GM12864 (cell line): ENCODE results near the gene MRPS27.
A peak's percentile ranks its signal among the peaks of the same experiment; 100 is the strongest.

ENCODE experiments used
- DNase-seq: peaks from one replicate; pipeline ENCODE4 v3.0.0-alpha.2; 2011; ENCODE audit warnings: low read depth
- H3K4me3 ChIP-seq: 2 replicates; pipeline ENCODE4 v1.5.1; 2011; ENCODE audit warnings: mild to moderate bottlenecking, low read depth, low read length, control low read depth
- TF ChIP-seq, protein P1 (sequence below): IDR thresholded peaks from 2 replicates; pipeline ENCODE4 v1.5.1; 2011; ENCODE audit warnings: low read depth, mild to moderate bottlenecking, moderate library complexity, low read length, control low read depth, inconsistent platforms; ENCODE audit errors: missing control alignments

Gene MRPS27

DNA sequence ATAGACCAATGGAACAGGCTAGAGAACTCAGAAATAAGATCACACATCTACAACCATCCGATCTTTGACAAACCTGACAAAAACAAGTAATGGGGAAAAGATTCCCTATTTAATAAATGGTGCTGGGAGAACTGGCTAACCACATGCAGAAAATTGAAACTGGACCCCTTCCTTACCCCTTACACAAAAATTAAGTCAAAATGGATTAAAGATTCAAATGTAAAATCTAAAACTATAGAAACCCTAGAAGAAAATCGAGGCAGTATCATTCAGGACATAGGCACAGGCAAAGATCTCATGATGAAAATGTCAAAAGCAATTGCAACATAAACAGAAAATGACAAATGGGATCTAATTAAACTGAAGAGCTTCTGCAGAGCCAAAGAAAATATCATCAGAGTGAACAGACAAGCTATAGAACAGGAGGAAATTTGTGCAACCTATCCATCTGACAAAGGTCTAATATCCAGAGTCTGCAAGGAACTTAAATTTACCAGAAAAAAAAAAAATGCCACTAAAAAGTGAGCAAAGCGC is 43.8 kb downstream of the MRPS27 start:
- H3K4me3 ChIP-seq = no peak overlapping the region
- TF ChIP-seq, protein P1, sequence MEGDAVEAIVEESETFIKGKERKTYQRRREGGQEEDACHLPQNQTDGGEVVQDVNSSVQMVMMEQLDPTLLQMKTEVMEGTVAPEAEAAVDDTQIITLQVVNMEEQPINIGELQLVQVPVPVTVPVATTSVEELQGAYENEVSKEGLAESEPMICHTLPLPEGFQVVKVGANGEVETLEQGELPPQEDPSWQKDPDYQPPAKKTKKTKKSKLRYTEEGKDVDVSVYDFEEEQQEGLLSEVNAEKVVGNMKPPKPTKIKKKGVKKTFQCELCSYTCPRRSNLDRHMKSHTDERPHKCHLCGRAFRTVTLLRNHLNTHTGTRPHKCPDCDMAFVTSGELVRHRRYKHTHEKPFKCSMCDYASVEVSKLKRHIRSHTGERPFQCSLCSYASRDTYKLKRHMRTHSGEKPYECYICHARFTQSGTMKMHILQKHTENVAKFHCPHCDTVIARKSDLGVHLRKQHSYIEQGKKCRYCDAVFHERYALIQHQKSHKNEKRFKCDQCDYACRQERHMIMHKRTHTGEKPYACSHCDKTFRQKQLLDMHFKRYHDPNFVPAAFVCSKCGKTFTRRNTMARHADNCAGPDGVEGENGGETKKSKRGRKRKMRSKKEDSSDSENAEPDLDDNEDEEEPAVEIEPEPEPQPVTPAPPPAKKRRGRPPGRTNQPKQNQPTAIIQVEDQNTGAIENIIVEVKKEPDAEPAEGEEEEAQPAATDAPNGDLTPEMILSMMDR = no peak
- DNase-seq = no peak

DNA sequence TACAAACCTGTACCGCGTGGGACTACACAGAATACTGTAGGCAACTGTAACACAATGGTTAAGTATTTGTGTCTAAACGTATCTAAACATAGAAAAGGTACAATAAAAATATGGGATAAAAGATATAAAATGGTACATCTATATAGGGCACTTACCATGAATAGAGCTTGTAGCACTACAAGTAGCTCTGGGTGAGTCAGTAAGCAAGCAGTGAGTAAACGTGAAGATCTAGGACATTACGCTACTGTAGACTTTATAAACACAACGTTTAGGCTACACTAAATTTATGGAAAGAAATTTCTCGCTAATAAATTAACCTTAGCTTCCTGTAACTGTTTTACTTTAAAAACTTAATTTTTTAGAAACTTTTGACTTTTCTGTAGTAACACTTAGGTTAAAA is 46.5 kb downstream of the MRPS27 start:
- no peak for DNase-seq
- TF ChIP-seq, protein P1 = no peak
- no peak overlapping the region for H3K4me3 ChIP-seq

DNA sequence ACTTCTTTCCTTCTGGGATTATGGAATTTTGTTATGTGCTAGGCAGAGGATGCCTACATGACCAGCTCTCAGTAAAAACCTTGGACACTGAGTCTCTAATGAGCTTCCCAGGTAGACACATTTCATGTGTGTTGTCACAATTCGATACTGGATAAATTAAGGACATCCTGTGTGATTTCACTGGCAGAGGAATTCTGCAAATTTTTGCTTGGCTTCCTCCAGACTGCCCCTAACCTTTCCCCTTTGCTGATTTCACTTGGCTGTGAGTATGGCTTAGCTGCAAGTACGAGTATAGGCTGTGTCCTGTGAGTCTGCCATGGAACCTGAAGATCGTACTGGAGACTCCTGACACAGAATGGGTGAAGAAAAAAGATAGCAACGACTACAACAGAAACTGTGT is 47.6 kb downstream of the MRPS27 start:
- TF ChIP-seq, protein P1 = no peak
- H3K4me3 ChIP-seq = no peak overlapping the region
- DNase-seq = no peak

DNA sequence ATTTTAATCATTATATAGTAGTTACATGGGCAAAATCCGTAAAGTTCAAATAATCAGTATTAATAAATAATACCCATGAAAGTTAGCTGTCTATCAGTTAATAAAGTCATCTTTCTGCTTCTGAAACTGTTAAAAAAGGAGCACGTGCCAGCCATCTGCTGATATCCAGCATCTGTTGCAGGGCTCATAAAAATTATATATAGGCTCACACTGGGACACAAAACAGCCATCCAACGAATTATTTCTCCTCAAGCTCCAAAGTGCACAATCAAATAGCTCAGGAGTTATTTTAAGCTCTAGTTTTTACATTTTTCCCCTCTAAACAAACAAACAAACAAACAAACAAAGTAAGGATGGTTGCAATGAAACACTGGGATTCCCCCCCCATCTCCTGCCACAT is 48.3 kb downstream of the MRPS27 start:
- H3K4me3 ChIP-seq = no peak overlapping the region
- TF ChIP-seq, protein P1 = no peak
- DNase-seq = no peak

DNA sequence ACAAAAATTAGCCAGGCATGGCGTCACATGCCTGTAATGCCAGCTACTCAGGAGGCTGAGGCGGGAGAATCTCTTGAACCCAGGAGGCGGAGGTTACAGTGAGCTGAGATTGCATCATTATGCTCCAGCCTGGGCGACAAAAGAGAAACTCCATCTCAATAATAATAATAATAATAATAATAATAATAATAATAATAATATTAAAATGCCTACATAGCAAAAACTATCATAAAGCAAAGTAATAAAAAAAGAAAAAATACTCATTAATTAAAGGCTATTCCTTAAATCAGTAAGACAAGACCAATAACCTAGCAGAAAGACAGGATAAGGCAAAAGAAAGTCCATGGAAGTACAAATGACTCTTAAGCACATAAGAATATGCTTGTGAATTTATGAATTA is 50.0 kb downstream of the MRPS27 start:
- no peak for DNase-seq
- TF ChIP-seq, protein P1 = no peak
- H3K4me3 ChIP-seq = no peak overlapping the region

DNA sequence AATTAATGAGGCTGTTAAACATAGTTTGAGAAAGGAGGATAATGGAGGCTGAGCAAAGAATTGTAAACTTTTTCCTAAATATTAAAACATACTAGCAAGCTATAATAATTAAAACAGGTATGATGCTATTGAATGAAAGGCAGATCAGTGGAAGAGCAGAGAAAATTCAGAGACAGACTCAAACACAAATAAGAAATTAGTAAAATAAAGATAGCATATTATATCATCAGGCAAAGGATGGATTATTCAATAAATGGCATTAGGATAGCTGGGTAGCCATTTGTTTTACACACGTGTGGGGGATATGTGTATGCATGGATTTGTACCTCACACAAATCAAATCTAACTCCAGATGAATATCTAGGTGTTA is 50.6 kb downstream of the MRPS27 start:
- no peak overlapping the region for H3K4me3 ChIP-seq
- DNase-seq = no peak
- TF ChIP-seq, protein P1 = no peak

DNA sequence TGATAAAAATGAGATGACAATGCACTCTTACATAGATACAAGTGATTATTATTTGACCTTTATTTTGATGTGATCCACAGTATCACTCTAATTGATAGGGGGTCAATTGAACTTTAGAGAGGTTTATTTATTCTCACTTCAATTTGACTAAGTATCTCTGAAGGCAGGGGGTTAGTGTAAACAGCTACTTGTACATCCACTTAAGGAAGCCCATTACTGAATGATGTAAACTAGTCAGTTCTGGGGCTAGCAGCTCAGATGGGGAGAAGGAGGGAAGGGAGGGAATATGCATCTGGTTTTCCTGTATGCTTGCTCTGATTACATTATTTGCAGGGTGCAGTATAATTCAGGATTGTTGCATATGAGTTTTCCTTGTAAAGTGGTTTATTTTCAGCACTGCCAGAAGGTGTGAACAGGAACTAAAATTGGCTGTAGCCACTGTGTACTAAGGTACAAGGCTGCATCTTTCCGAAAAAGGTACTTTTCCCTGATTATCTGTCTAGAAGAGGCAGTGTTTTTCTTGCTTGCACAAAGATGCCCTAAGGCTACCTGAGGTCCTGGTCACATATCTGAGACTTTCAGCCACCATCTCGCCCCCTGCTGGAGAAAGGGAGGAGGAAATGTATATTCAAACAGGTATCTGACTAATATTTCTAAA is 51.2 kb downstream of the MRPS27 start:
- TF ChIP-seq, protein P1 = peak; percentile 64
- DNase-seq = peak; percentile 33
- no peak overlapping the region for H3K4me3 ChIP-seq
